Activated CD4-positive, alpha-beta T cell treated with anti-CD3 and anti-CD28 coated beads, Interleukin-2, Interleukin-6, amounts not matched to agents 100 ng/mL and 50 ng/mL, durations not matched to agents 16 hours and 8 hours (primary cell): ENCODE measurements around the gene GBGT1.

Experiments
- DNase-seq: peaks from one replicate; pipeline ENCODE4 v3.0.0-alpha.2; 2020

GBGT1 gene

GRCh38 chr9:133141833-133142595, 21.7 kb downstream of the GBGT1 start:
- peak; percentile 77 for DNase-seq

- no peak for DNase-seq
Measured at GRCh38 chr9:133140606-133141005, 23.1 kb downstream of the GBGT1 start.

- DNase-seq, result no peak
Measured at GRCh38 chr9:133140174-133140505, 23.6 kb downstream of the GBGT1 start.

GRCh38 chr9:133139246-133140173, 24.2 kb downstream of the GBGT1 start:
- no peak for DNase-seq

- peak; percentile 66 for DNase-seq
Measured at GRCh38 chr9:133137451-133138231, 26.1 kb downstream of the GBGT1 start.

- DNase-seq, result peak; percentile 89
Measured at GRCh38 chr9:133135146-133135745, 28.5 kb downstream of the GBGT1 start.

- DNase-seq, result peak; percentile 66
Measured at GRCh38 chr9:133134388-133135145, 29.1 kb downstream of the GBGT1 start.

GRCh38 chr9:133133681-133134387, 29.9 kb downstream of the GBGT1 start:
- peak; percentile 96 for DNase-seq

GRCh38 chr9:133132174-133132573, 31.5 kb downstream of the GBGT1 start:
- no peak for DNase-seq

GRCh38 chr9:133131506-133131905, 32.2 kb downstream of the GBGT1 start:
- no peak for DNase-seq

GRCh38 chr9:133130685-133131244, 32.9 kb downstream of the GBGT1 start:
- DNase-seq, result peak; percentile 79

- no peak for DNase-seq
Measured at GRCh38 chr9:133129001-133129795, 34.5 kb downstream of the GBGT1 start.

GRCh38 chr9:133128152-133128551, 35.6 kb downstream of the GBGT1 start:
- no peak for DNase-seq

GRCh38 chr9:133127340-133127981, 36.3 kb downstream of the GBGT1 start:
- peak; percentile 33 for DNase-seq

- DNase-seq, result no peak
Measured at GRCh38 chr9:133126697-133127339, 36.9 kb downstream of the GBGT1 start.

GRCh38 chr9:133125941-133126696, 37.6 kb downstream of the GBGT1 start:
- peak; percentile 42 for DNase-seq

GRCh38 chr9:133124907-133125275, 38.8 kb downstream of the GBGT1 start:
- no peak for DNase-seq
